NCI-H510A (cell line): ENCODE data around the gene NEK2.
A peak's percentile ranks its signal among the peaks of the same experiment; 100 is the strongest.
"Not testable (repeated sequence)": the region's sequence is repeated elsewhere in the genome, so short reads cannot be mapped to it uniquely, and the experiment has no call there.

ENCODE experiments used
- DNase-seq: peaks from one replicate; lab custom pipeline; 2025; lab: John Stamatoyannopoulos, UW

NEK2 gene

DNA sequence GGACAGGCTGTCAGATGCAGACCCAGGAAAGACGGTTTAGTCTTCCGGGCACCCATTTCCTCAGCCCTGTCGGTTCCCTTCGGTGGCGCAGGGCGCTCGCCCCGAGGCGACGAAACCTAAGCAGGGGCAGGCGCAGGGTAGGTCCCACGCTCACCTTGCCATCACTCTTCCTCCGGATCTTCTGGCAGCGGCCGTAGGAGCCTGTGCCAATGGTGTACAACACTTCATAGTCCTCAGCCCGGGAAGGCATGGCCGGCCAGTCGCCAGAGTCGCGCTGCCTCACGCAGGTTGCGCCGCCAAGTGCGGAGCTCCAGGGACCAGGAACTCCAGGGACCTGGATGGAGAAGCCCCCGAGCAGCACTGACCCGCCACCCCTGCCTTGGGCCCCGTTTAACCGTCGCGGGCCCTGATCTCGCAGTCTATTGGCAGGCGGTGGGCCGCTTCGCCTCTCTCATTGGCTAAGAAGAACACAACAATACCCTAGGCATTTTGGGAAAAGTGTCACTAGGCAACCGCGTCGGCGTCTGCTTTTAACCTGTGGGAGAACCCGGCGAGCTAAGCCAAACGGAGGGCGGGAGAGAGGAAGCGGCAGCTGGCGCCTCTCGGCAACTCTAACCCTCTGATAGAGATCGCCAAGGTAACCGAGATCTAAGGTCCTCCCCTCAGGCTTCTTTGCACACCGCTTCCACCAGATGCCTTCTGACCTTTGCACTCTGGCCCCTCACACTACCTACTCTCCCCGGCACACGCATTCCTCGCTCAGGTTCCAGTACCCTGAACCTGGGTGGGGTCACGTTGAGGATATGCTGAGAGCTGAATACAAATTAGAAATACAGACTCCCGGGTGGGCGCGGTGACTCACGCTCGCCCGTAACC, at the start of gene NEK2:
Gene NEK2, minus strand, starts transcription at position 392 of the 876 bp plus-strand sequence. Its CDS starts 142 bp downstream, at position 250.
- peak; percentile 93 for DNase-seq

DNA sequence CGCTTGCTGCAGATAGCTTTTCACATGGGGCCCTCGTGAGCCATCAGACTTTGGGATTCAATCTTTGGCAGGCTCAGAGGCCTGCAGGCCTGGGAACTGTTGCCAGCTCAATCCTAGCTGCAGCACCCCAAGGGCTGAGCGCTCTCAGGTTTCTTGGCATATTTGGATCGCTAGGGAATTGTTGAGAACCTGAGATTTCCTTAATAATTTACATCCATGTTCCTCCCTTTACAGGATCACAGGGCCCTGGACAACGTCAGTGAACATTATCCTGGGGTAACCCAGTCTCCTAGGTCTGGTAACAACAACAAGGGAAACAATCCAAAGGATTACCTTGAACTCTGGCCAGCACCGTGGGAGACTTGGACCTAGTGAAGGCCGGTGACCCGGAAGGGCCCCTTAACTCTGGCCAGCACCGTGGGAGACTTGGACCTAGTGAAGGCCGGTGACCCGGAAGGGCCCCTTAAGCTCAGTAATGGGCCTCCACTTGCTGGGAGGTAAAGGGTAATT, 49.3 kb upstream of the NEK2 start:
- no peak for DNase-seq

DNA sequence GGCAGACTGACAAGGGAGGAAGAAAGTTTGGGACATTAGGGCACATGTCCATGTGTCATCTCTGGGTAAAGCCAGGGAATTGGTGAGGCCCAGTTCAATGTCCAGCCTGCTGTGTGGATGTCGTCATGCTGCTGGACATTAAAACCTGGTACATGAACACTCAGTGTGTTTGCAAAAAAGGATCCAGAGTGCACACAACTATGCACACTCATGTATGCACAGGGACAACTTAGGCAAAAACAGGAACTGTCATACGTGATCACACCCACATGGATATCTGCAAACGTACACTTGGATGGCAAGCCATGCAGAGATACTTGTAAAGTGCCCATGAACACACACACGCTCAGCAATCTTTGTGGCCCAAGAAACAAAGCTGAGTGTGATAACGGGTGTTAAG, 47.9 kb upstream of the NEK2 start:
- no peak for DNase-seq

DNA sequence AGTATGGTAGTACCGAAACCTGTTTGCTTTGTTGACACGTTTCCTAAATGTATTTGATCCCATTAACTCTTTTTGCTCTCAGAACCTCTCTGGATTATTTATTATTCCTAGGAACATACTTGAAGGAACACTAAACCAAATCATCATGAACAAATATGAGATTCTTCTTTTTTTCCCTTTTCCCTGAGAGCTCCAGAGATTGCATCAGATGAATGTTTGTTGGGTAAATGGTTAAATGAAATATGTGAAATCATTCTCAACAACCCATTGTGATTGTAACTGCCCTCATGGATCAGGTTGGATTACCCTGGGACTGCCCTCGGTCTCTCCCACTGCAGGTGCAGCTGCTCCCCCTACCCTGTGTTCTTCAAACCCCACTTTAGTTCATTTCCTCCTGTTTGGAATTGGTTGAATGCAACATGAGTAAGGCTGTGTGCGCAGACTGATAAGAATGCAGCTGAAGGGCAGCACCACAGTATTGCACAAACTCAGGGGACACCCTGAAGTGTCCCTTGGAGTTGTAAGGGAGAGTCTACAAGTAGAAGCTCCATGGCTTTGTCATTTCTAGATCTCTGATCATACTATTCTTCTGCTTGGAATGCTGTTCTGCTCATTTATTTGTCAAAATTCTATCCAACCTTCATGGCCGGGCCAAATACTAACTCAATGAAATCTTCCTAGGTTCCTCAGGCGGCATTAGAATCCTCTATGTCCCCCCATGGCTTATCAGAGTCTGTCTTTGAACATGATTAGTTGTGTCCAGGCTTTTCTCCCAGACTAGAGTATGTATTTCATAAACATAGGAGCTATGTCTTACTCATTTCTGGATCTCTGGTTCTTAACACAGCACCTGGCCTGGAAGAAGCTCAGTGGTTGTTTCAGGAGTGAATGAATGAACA, 47.1 kb upstream of the NEK2 start:
- DNase-seq = no peak

DNA sequence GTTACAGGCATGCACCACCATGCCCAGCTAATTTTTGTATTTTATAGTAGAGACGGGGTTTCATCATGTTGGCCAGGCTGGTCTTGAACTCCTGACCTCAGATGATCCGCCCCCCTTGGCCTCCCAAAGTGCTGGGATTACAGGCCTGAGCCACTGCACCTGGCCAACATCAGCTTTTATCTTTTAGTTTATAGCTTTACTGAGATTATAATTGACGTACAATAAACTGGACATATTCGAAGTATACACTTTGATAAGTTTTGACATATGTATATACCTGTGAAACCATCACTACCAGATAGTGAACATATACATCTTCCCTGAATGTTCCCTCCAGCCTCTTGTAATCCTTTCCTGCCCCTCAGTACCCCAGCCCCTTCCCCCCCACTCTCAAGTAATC, 41.1 kb upstream of the NEK2 start:
- not testable (repeated sequence) for DNase-seq

DNA sequence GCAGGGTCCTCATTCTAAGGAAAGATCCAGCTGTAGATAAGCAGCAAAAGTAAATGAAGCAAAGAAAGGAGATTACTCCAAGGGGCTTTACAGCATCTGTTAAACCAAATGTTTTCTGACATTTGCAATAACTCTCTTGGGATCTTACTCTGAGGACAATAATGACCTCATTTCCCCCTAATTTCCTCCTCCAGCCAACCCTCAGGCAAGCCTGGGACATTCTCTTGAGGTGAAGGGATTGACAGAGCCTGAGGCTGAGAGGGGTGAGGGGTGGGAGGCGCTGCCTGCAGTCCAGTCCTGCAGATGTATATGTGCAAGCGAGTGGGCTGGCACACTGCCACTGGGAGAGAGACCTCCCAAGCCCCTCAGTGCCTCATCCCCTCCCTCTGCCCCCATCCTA, 40.5 kb upstream of the NEK2 start:
- DNase-seq = no peak

DNA sequence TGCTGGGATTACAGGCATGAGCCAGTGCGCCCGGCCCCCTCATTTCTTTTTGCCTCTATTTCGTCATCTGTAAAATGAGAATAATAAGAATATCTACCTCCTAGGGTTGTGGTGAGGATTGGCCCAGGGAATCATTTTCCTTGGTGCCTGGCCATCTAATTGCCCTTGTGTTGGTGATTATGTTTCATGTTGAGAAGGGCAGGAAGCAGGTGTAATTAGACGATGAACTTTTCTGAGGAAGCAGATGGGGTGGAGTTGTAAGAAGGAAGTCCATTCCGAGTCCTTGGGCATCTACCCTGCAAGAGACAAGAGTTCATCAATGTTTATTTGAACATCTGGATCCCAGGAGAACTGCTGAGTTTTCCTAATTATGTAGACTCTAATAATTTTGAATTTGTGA, 38.7 kb upstream of the NEK2 start:
- no peak for DNase-seq

DNA sequence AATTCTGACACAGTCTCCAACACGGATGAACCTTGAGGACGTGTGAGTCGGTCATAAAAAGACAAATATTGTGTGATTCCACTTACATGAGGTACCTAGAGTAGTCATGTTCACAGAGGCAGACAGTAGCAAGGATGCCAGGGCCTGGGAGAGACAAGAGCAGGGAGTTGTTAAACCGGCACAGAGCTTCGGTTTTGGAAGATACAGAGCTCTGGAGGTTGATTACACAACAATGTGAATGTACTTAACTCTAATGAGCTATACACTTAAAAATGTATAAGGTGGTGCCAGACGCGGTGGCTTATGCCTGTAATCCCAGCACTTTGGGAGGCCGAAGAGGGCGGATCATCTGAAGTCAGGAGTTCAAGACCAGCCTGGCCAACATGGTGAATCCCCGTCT, 37.8 kb upstream of the NEK2 start:
- no peak for DNase-seq

DNA sequence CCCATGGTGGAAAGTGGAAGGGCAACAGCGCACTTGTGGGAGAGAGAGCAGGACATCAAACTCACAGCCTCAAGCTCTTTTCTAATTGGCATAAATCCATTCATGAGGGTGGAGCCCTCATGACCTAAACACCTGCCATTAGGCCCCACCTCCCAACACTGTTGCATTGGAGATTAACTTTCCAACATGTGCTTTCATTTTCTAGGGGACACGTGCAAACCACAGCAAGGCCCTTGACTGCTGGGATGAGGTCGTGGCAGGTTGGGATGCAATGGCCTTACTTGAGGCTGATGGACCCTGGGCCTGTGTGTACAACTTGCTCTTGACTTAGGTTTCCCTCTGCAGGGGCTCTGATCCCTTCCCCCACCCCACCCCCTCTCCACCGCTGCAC, 35.9 kb upstream of the NEK2 start:
- DNase-seq = peak; percentile 43

DNA sequence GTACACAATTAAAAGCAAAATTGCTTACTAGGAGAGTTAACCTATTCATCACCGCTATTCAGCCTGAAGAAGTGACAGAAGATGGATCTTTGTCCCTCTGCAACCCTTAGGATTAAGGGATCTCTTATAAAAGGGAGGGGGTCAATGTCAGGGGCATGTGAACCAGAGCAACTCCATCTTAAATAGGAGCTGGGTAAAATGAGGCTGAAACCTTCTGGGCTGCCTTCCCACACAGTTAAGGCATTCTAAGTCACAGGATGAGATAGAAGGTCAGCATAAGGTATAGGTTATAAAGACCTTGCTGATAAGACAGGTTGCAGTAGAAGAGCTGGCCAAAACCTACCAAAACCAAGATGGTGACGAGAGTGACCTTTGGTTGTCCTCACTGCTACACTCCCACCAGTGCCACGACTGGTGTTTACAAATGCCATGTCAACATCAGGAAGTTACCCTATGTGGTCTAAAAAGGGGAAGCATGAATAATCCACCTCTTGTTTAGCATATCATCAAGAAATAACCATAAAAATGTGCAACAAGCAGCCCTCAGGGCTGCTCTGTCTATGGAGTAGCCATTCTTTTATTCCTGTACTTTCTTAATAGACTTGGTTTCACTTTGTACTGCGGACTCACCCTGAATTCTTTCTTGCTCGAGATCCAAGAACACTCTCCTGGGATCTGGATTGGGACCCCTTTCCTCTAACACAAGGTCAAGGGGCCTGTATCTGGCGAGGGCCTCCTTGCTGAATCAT, 35.3 kb upstream of the NEK2 start:
- no peak for DNase-seq

DNA sequence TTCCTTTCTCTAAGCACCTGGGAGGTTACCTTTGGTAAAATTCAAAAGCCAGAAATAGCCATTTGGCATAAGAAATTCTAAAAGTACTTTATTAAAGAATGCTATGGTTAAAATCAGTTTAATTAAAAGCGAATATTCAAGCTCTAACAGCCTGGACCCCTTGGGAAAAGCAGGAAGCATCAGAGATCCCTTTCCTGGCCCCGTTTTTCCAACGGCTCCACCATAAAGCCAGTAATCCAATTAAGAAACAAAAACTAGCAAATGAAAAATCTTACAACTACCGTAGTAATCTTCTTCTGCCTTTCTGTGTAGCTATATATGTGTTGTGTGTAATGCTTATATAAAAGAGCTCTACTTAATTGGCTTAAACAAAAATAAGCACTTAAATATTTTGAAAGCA, 33.5 kb upstream of the NEK2 start:
- DNase-seq = no peak

DNA sequence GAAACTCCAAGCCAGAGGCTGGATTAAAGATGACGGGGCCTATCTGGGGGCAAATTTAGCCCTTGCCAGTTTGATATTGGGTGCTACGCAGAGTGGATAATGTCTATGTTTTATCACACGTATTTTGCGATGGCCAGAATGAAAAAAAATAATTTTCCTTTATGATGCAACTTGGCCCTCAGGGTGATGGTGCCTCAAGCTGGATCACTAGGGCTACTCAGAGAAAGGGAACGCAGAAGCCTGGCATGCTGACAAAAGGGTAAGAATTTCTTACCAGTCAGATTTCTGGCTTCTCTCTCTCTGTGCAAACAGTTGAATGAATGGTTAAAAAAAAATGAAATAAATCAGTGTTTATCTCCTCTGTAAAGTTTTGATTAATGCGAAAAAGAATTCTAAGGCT, 32.6 kb upstream of the NEK2 start:
- no peak for DNase-seq

DNA sequence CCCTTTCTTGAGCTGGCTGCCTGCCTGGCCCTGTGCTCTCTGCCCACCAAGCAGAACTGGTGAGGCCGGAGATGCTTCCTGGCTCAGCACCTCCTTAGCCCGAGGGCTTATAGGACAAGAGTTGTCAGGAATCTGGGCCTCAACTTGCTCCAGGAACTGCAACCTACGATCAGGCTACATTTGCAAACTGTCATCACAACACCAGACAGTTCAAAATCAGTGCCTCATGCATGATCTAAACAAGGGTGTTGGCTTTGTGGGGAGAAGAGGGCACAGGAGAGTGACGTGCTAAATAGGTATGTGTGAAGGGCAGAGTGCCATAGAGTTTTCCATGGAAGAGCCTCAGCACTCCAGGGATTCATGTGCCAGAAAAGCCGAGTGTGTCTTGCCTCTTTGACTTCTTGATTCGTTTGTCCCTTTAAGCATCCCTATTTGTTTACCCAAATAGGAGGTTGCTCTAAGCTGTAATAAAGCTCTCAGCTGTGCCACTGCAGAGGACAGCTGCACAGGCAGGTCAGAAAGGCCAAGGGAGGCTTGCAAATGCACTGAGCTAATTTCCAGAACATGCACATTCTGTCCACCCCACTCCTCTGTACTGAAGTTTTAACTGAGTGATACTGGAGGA, 30.2 kb upstream of the NEK2 start:
- DNase-seq = no peak

DNA sequence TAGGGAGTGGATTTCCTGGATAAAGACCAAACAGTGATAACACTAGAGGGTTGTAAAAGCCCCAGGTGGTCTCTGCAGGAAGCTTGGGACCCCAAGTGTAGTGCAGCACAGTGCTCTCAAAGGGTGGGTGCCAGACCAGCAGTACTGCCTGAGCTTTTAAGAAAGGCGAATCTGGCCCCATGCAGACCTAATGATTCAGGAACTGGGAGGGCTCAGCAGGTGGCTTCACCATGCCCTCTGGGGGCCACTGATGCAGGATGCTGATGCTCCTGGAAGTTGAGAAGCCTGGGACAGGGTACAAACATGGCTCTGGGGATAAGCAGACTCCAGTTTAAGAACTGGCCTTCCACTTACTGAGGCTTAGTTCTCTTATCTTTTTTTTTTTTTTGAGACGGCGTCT, 29.1 kb upstream of the NEK2 start:
- DNase-seq = no peak

DNA sequence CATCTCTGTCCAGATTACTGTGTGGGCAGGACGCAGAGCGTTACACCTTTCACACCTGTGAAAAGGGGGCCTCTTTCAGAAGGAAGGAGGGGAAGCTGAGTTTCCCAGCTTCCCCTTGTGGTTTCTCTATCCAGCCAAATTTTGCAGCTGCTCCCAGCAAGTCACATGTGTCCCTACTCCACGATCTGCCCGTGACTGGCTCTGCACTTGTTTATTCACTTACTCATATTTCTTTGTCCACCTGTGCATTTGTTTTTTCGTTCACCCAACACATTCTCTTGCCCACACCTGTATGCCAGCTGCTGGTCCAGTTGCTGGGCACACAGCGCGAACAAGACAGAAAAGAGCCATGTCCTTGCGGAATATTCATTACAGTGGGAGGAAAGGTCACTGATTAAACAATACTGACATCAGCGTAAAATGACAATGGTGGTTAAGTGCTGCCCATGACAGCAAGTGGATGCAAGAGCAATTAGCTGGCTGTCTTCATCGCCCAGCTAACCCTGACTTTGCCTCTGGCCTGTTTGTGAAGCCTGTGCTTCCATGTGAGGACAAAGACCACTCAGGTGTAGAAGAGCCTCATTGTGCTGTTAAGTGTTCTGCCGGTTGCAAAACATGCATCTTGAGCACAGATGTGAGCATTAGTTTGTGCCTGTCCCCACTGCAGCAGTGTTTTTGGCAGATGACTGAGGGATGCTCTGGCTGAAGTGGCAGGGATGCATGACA, 28.6 kb upstream of the NEK2 start:
- peak; percentile 97 for DNase-seq

DNA sequence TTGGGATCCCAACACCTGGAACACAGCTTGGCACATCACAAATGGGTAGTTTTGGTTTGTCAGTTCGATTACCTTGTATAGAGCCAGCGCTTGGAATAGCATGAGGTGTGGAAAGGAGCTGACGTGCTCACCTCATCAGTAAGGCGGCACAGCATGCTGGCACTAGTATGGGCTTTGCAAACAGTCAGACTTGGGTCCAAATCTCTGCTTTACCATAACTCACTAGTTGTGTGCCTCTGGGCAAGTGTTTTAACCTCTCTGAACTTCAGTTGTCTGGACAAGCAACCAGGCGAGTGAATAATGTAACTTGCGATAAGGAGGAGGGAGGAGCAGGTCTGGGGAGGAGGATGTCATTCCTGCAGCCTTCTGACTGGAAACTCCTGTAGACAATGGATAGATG, 26.3 kb upstream of the NEK2 start:
- DNase-seq = no peak

DNA sequence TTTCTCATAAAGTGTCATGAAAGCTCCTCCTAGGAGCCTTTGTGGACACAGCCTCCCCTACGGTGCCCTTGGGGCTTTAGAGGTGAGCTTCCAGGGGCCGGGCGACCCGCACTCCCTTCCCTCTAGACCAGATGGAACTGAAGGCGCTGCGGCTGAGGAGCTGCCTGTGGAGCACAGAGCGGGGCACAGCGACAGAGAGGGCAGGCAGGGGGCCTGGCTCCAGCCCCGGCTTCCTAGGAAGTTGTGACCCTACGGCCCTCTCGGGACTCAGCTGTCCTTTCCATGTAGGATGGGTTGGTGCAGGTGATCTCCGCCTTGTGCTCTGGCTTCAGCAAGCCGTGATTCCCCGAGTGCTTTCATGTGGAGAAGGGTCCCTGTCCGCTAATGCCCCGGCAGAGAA, 23.6 kb upstream of the NEK2 start:
- DNase-seq = no peak

DNA sequence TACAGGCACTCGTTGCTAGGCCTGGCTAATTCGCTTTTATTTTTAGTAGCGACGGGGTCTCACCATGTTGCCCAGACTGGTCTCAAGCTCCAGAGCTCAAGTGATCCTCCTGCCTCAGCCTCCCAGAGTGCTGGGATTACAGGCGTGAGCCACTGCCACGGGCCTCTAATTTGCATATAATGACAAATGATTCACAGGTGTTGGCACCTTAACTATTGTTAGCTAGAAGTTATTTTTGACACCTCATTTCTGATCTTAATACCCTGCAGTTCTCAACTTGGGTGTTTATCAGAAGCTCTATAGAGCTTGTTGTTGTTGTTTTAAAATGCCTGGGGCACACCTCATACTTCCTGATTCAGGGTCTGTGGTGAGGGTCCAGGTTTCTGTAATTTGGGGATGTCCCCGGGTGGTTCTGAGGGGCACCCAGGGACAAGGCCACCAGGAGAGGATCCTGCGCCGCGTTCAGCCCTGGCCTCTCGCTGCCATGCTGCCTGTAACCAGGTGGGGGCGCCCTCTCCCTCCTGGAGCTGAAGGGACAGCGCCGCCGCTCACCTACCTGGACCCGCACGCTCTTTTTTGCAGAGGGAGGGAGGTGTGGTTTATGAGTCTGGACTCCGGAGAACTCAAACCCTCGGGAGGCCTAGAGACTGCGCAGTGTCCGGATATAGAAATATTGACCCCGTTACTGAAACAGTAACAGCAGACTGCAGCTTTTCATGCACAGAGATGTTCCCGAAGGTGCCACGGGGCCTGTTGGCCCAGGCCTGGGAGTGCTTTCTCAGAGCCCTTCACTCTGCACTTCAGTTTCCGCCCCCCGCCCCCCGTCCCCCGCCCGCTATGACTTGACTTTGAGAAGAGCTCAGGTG, 23.0 kb upstream of the NEK2 start:
- DNase-seq = peak; percentile 85

DNA sequence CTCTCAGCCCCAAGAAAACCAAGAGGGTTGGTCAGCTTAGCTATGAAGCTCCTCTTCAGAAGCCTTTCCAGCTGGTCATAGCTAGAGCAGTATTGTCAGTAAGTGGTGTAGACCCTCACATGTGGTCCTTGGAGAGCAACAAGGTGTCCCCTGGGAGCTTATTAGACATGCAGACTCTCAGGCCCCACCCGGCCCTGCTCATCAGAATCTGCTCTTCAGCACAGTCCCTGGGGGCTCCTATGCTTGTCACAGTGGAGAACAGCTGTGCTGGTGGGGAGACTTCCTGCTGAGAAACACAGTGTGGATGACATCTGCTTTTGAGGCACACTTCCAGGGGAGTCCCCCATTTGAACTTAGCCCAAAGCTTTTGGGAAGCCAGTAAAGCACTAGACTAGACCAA, 21.9 kb upstream of the NEK2 start:
- DNase-seq = no peak
